Liver (tissue), 9 donors: Measurements from ENCODE around the gene EPB41L2. TPM values are rescaled to one million over a fixed set of nuclear protein-coding genes. Genes with fewer than 3 reads are reported as not detected.

ENCODE experiments used
- DNase-seq: peaks from one replicate; pipeline ENCODE4 v3.0.0-alpha.2; 2017; ENCODE audit warnings: low spot score
- H3K27ac ChIP-seq, 2 donors: one replicate each; pipeline ENCODE4 v1.7.0; 2013; ENCODE audit warnings: inconsistent platforms in 2 of 2, low read length in 2 of 2, control low read depth in 1 of 2, low read depth in 1 of 2, mild to moderate bottlenecking in 1 of 2
- H3K27me3 ChIP-seq, 4 donors: one replicate each; pipeline versions ENCODE4 v1.6.1 to v1.7.0; 2013; ENCODE audit warnings: low read length in 3 of 4, inconsistent platforms in 1 of 4, mild to moderate bottlenecking in 1 of 4, moderate library complexity in 1 of 4; ENCODE audit not compliant: control insufficient read depth in 4 of 4, insufficient read depth in 4 of 4
- H3K36me3 ChIP-seq, 4 donors: one replicate each; pipeline versions ENCODE4 v1.6.1 to v1.7.0; 2013; ENCODE audit warnings: low read length in 3 of 4, mild to moderate bottlenecking in 3 of 4, low read depth in 1 of 4, moderate library complexity in 1 of 4; ENCODE audit not compliant: control insufficient read depth in 4 of 4, insufficient read depth in 3 of 4
- H3K4me1 ChIP-seq, 4 donors: one replicate each; pipeline versions ENCODE4 v1.6.1 to v1.7.0; 2013; ENCODE audit warnings: low read length in 3 of 4, mild to moderate bottlenecking in 3 of 4, moderate library complexity in 1 of 4; ENCODE audit not compliant: control insufficient read depth in 4 of 4, insufficient read depth in 4 of 4
- H3K4me3 ChIP-seq, 3 donors: one replicate each; pipeline versions ENCODE4 v1.6.1 to v1.7.0; 2013; ENCODE audit warnings: low read length in 3 of 3, control low read depth in 1 of 3, low read depth in 1 of 3, mild to moderate bottlenecking in 1 of 3
- H3K9ac ChIP-seq, 2 donors: one replicate each; pipeline ENCODE4 v1.7.0; 2013; ENCODE audit warnings: low read length in 2 of 2, mild to moderate bottlenecking in 2 of 2, moderate library complexity in 2 of 2, control low read depth in 1 of 2, low read depth in 1 of 2
- H3K9me3 ChIP-seq, 4 donors: one replicate each; pipeline versions ENCODE4 v1.6.1 to v1.7.0; 2013; ENCODE audit warnings: low read length in 3 of 4; ENCODE audit not compliant: control insufficient read depth in 4 of 4
- ATF3 ChIP-seq: IDR thresholded peaks from 2 replicates; pipeline ENCODE4 v1.6.1; 2016; ENCODE audit warnings: antibody characterized with exemption
- EGR1 ChIP-seq, 2 donors: IDR thresholded peaks; 2 replicates each; pipeline ENCODE4 v1.6.1; 2016 to 2018; ENCODE audit warnings: antibody characterized with exemption in 2 of 2, low read depth in 2 of 2
- FOXA1 ChIP-seq: IDR thresholded peaks from 2 replicates; pipeline ENCODE4 v1.6.1; 2016; ENCODE audit warnings: antibody characterized with exemption
- FOXA2 ChIP-seq: IDR thresholded peaks from 2 replicates; pipeline ENCODE4 v1.6.1; 2016; ENCODE audit warnings: antibody characterized with exemption
- GABPA ChIP-seq, 2 donors: IDR thresholded peaks in 1 of 2; conservative IDR thresholded peaks in 1 of 2; 2 replicates each; pipeline ENCODE4 v1.6.1; 2016; ENCODE audit warnings: antibody characterized with exemption in 2 of 2, mild to moderate bottlenecking in 1 of 2, moderate library complexity in 1 of 2
- HNF4A ChIP-seq, 2 donors: conservative IDR thresholded peaks; 2 replicates each; pipeline ENCODE4 v1.6.1; 2016; ENCODE audit warnings: antibody characterized with exemption in 2 of 2, mild to moderate bottlenecking in 2 of 2
- HNF4G ChIP-seq: IDR thresholded peaks from 2 replicates; pipeline ENCODE4 v1.6.1; 2016; ENCODE audit warnings: antibody characterized with exemption
- JUND ChIP-seq, 2 donors: IDR thresholded peaks; 2 replicates each; pipeline ENCODE4 v1.6.1; 2016; ENCODE audit warnings: antibody characterized with exemption in 2 of 2
- NR2F2 ChIP-seq: IDR thresholded peaks from 2 replicates; pipeline ENCODE4 v1.6.1; 2016; ENCODE audit warnings: antibody characterized with exemption
- RAD21 ChIP-seq, 2 donors: IDR thresholded peaks; 2 replicates each; pipeline ENCODE4 v1.6.1; 2016; ENCODE audit warnings: antibody characterized with exemption in 2 of 2, mild to moderate bottlenecking in 2 of 2
- RXRA ChIP-seq, 2 donors: IDR thresholded peaks; 2 replicates each; pipeline ENCODE4 v1.6.1; 2017 to 2018; ENCODE audit warnings: antibody characterized with exemption in 2 of 2, mild to moderate bottlenecking in 1 of 2
- SP1 ChIP-seq: IDR thresholded peaks from 2 replicates; pipeline ENCODE4 v1.6.1; 2018; ENCODE audit warnings: antibody characterized with exemption, mild to moderate bottlenecking
- TAF1 ChIP-seq: conservative IDR thresholded peaks from 2 replicates; pipeline ENCODE4 v1.6.1; 2016; ENCODE audit warnings: antibody characterized with exemption, mild to moderate bottlenecking
- YY1 ChIP-seq: IDR thresholded peaks from 2 replicates; pipeline ENCODE4 v1.6.1; 2016; ENCODE audit warnings: antibody characterized with exemption, mild to moderate bottlenecking
- WGBS: extraction: QIAGEN DNeasy Blood & Tissue Kit; methylation state at CpG from one replicate; pipeline ENCODE4 v1.1.7; 2013; 5-methylcytosine and 5-hydroxymethylcytosine counted together
- polyA plus RNA-seq, 2 donors: library from polyadenylated mRNA; stranded (reverse) in 1 of 2; unstranded in 1 of 2; fragments of 200-250 nt in 1 of 2; fragments of >200 nt in 1 of 2; fragmentation: Nextera tagmentation in 1 of 2; extraction: Ambion mirVana in 1 of 2; gene quantifications; one replicate each; pipeline versions ENCODE4 v1.2.1 to v1.2.3, GENCODE V29; 2013 to 2015
- total RNA-seq, 2 donors: library from RNA; depleted of rRNA; stranded (reverse); fragments of >200 nt; gene quantifications; one replicate each; pipeline ENCODE4 v1.2.3, GENCODE V29; 2014
- TF ChIP-seq, protein P1 (sequence below): IDR thresholded peaks from 2 replicates; pipeline ENCODE4 v1.6.1; 2016; ENCODE audit warnings: antibody characterized with exemption, mild to moderate bottlenecking
- TF ChIP-seq, protein P2 (sequence below): fragments of 150-350 bp; IDR thresholded peaks from 2 replicates; pipeline ENCODE4 v1.5.1; 2017; ENCODE audit warnings: improper control_type of control experiment, low read depth, low read length; ENCODE audit not compliant: missing input control
- TF ChIP-seq, protein P3 (sequence below): IDR thresholded peaks from 2 replicates; pipeline ENCODE4 v1.6.1; 2016; ENCODE audit warnings: antibody characterized with exemption
- TF ChIP-seq, protein P4 (sequence below): IDR thresholded peaks from 2 replicates; pipeline ENCODE4 v1.6.1; 2016; ENCODE audit warnings: antibody characterized with exemption
- donor health status: healthy.
- donor health status: healthy.
- donor health status: healthy.
- donor health status: healthy.
- donor health status: healthy.

Gene EPB41L2
- total and polyA plus RNA-seq, 4 donors: 10.0 to 43.3 (median 18.7) TPM

- Histone ChIP-seq H3K27me3 (no peaks in the 10 kb centered on the region), H3K27ac (no peak overlapping the region), H3K36me3 (no peaks in the 10 kb centered on the region), H3K9ac (no peak overlapping the region), H3K9me3 (no peaks in the 10 kb centered on the region), H3K4me1 (no peaks in the 10 kb centered on the region), H3K4me3 (no peak overlapping the region)
- TF ChIP-seq, protein P1, sequence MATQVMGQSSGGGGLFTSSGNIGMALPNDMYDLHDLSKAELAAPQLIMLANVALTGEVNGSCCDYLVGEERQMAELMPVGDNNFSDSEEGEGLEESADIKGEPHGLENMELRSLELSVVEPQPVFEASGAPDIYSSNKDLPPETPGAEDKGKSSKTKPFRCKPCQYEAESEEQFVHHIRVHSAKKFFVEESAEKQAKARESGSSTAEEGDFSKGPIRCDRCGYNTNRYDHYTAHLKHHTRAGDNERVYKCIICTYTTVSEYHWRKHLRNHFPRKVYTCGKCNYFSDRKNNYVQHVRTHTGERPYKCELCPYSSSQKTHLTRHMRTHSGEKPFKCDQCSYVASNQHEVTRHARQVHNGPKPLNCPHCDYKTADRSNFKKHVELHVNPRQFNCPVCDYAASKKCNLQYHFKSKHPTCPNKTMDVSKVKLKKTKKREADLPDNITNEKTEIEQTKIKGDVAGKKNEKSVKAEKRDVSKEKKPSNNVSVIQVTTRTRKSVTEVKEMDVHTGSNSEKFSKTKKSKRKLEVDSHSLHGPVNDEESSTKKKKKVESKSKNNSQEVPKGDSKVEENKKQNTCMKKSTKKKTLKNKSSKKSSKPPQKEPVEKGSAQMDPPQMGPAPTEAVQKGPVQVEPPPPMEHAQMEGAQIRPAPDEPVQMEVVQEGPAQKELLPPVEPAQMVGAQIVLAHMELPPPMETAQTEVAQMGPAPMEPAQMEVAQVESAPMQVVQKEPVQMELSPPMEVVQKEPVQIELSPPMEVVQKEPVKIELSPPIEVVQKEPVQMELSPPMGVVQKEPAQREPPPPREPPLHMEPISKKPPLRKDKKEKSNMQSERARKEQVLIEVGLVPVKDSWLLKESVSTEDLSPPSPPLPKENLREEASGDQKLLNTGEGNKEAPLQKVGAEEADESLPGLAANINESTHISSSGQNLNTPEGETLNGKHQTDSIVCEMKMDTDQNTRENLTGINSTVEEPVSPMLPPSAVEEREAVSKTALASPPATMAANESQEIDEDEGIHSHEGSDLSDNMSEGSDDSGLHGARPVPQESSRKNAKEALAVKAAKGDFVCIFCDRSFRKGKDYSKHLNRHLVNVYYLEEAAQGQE: no peak
- no peak for TF ChIP-seq RXRA (IDR thresholded peaks at IDR 0.05)
- no peak for TF ChIP-seq GABPA (IDR thresholded peaks at IDR 0.05 in 1 of 2, conservative IDR thresholded peaks at IDR 0.05 in 1 of 2)
- TF ChIP-seq NR2F2: no peak
- TF ChIP-seq, protein P2, sequence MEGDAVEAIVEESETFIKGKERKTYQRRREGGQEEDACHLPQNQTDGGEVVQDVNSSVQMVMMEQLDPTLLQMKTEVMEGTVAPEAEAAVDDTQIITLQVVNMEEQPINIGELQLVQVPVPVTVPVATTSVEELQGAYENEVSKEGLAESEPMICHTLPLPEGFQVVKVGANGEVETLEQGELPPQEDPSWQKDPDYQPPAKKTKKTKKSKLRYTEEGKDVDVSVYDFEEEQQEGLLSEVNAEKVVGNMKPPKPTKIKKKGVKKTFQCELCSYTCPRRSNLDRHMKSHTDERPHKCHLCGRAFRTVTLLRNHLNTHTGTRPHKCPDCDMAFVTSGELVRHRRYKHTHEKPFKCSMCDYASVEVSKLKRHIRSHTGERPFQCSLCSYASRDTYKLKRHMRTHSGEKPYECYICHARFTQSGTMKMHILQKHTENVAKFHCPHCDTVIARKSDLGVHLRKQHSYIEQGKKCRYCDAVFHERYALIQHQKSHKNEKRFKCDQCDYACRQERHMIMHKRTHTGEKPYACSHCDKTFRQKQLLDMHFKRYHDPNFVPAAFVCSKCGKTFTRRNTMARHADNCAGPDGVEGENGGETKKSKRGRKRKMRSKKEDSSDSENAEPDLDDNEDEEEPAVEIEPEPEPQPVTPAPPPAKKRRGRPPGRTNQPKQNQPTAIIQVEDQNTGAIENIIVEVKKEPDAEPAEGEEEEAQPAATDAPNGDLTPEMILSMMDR: no peak
- no peak for TF ChIP-seq ATF3
- TF ChIP-seq, protein P3, sequence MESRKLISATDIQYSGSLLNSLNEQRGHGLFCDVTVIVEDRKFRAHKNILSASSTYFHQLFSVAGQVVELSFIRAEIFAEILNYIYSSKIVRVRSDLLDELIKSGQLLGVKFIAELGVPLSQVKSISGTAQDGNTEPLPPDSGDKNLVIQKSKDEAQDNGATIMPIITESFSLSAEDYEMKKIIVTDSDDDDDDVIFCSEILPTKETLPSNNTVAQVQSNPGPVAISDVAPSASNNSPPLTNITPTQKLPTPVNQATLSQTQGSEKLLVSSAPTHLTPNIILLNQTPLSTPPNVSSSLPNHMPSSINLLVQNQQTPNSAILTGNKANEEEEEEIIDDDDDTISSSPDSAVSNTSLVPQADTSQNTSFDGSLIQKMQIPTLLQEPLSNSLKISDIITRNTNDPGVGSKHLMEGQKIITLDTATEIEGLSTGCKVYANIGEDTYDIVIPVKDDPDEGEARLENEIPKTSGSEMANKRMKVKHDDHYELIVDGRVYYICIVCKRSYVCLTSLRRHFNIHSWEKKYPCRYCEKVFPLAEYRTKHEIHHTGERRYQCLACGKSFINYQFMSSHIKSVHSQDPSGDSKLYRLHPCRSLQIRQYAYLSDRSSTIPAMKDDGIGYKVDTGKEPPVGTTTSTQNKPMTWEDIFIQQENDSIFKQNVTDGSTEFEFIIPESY: no peak
- no peak for TF ChIP-seq FOXA1
- no peak for TF ChIP-seq EGR1 (IDR thresholded peaks at IDR 0.05; ENCODE audit: low read depth in 2 of 2)
- TF ChIP-seq SP1: no peak
- no peak for TF ChIP-seq FOXA2
- TF ChIP-seq HNF4G: no peak
- TF ChIP-seq JUND (IDR thresholded peaks at IDR 0.05): no peak
- no peak for TF ChIP-seq RAD21 (IDR thresholded peaks at IDR 0.05)
- TF ChIP-seq YY1: no peak
- no peak for TF ChIP-seq HNF4A (conservative IDR thresholded peaks at IDR 0.05)
- no peak for TF ChIP-seq TAF1
- TF ChIP-seq, protein P4, sequence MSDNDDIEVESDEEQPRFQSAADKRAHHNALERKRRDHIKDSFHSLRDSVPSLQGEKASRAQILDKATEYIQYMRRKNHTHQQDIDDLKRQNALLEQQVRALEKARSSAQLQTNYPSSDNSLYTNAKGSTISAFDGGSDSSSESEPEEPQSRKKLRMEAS: no peak
- 97% methylated on average over 1 of the region's 1 CpG for WGBS
- no peak for DNase-seq
Measured at GRCh38 chr6:131103901-131104300, 40.9 kb upstream of the EPB41L2 start.
